Sigmoid colon (tissue), 7 donors: ENCODE data around the gene PPT1. TPM values are rescaled to one million over a fixed set of nuclear protein-coding genes. Genes with fewer than 3 reads are reported as not detected.

Experiments used
- DNase-seq: peaks from one replicate; pipeline ENCODE4 v3.0.0-alpha.2; 2019
- H3K27ac ChIP-seq, 4 donors: fragments of 200-600 bp; sonication (generic); one replicate each; pipeline ENCODE4 v1.5.1; 2016 to 2019; ENCODE audit warnings: mild to moderate bottlenecking in 1 of 4
- H3K27me3 ChIP-seq, 3 donors: fragments of 200-600 bp; sonication (generic); one replicate each; pipeline ENCODE4 v1.5.1; 2019; ENCODE audit warnings: mild to moderate bottlenecking in 1 of 3
- H3K36me3 ChIP-seq, 4 donors: fragments of 200-600 bp; sonication (generic); one replicate each; pipeline ENCODE4 v1.5.1; 2016 to 2019
- H3K4me1 ChIP-seq, 4 donors: fragments of 200-600 bp; sonication (generic); one replicate each; pipeline ENCODE4 v1.5.1; 2017 to 2019
- H3K4me3 ChIP-seq, 4 donors: fragments of 200-600 bp; sonication (generic); one replicate each; pipeline ENCODE4 v1.5.1; 2017 to 2019; ENCODE audit warnings: mild to moderate bottlenecking in 2 of 4, moderate library complexity in 1 of 4
- H3K9me3 ChIP-seq, 4 donors: fragments of 200-600 bp in 3 of 4; sonication (generic) in 3 of 4; one replicate each; pipeline versions ENCODE4 v1.5.1 to v1.6.1; 2013 to 2019
- CTCF ChIP-seq, 4 experiments: fragments of 450-650 bp in 3 of 4; fragments of 200-600 bp in 1 of 4; IDR thresholded peaks; one replicate each; pipeline ENCODE4 v1.5.1; 2016 to 2019; ENCODE audit warnings: antibody characterized with exemption in 4 of 4, mild to moderate bottlenecking in 3 of 4, moderate library complexity in 2 of 4
- EP300 ChIP-seq, 4 donors: sonication (generic); formaldehyde crosslinking; IDR thresholded peaks; one replicate each; pipeline ENCODE4 v1.6.1; 2017; ENCODE audit warnings: antibody characterized with exemption in 4 of 4
- POLR2A ChIP-seq, 2 donors: fragments of 450-650 bp; IDR thresholded peaks; one replicate each; pipeline ENCODE4 v1.6.1; 2016; ENCODE audit warnings: antibody characterized with exemption in 2 of 2, mild to moderate bottlenecking in 2 of 2, moderate library complexity in 2 of 2
- POLR2AphosphoS5 ChIP-seq, 4 donors: sonication (generic); formaldehyde crosslinking; IDR thresholded peaks; one replicate each; pipeline ENCODE4 v1.6.1; 2017; ENCODE audit warnings: antibody characterized with exemption in 4 of 4
- WGBS, 2 donors: extraction: QIAGEN DNeasy Blood & Tissue Kit; methylation state at CpG; one replicate each; pipeline ENCODE4 v1.1.7; 2013; 5-methylcytosine and 5-hydroxymethylcytosine counted together
- intact Hi-C: fragments of 100-400 bp; cut with DNase I; formaldehyde crosslinking; loops from one replicate; pipeline ENCODE4 v1.15.1; 2023
- polyA plus RNA-seq, 3 donors: library from polyadenylated mRNA; stranded (reverse); fragments of 200-250 nt; gene quantifications; one replicate each; pipeline ENCODE4 v1.2.3, GENCODE V29; 2013
- total RNA-seq, 4 donors: library from RNA; depleted of rRNA; stranded (reverse); fragments of >200 nt; gene quantifications; one replicate each; pipeline ENCODE4 v1.1.0, GENCODE V29; 2016
- donor health status: healthy with polysubstance abuse.
- donor health status: Bipolar disorder and iron deficiency.
- donor health status: healthy.

PPT1 gene
- total and polyA plus RNA-seq, 7 donors, result 10.2 to 86.7 (median 74.2) TPM

GRCh38 chr1:40036574-40036973, 60.5 kb downstream of the PPT1 start:
- H3K4me1 ChIP-seq, result peaks cover 0 to 49% (median 41%) of the 10 kb centered on the region in 4 donors
- no peaks in the 10 kb centered on the region for H3K27me3 ChIP-seq
- intact Hi-C loops, result loop anchor here (5.0 kb wide), 1 partner anchor 459 kb away; the partner anchor contains the start of gene PABPC4
- peak overlapping the region; percentile 67 to 100 (median 100) for H3K27ac ChIP-seq
- H3K36me3 ChIP-seq, result no peaks in the 10 kb centered on the region
- 38 to 44% methylated on average over 4 of the region's 4 CpGs for WGBS, 2 donors
- peak; percentile 91 for DNase-seq
- TF ChIP-seq POLR2A (IDR thresholded peaks at IDR 0.05) (no peak), POLR2AphosphoS5 (IDR thresholded peaks at IDR 0.05) (peak in 2 of 4 donors; percentile 39 to 44), CTCF (IDR thresholded peaks at IDR 0.05) (no peak), EP300 (IDR thresholded peaks at IDR 0.05) (no peak)
- no peak overlapping the region for H3K4me3 ChIP-seq
- H3K9me3 ChIP-seq, result no peaks in the 10 kb centered on the region

- no peak for DNase-seq
- TF ChIP-seq POLR2A (IDR thresholded peaks at IDR 0.05), result no peak
- TF ChIP-seq CTCF (IDR thresholded peaks at IDR 0.05), result no peak
- no peak for TF ChIP-seq EP300 (IDR thresholded peaks at IDR 0.05)
- Histone ChIP-seq H3K4me3 (no peak overlapping the region), H3K36me3 (no peaks in the 10 kb centered on the region), H3K9me3 (no peaks in the 10 kb centered on the region), H3K27me3 (no peaks in the 10 kb centered on the region), H3K27ac (peak overlapping the region in 2 of 4 donors; percentile 3 to 99), H3K4me1 (peaks cover 0 to 43% (median 36%) of the 10 kb centered on the region in 4 donors)
- intact Hi-C loops, result loop anchor here (5.0 kb wide), 3 partner anchors 63 to 458 kb away; partner anchors contain the start of gene PABPC4
- 41 to 74% methylated on average over 2 of the region's 2 CpGs for WGBS, 2 donors
Observed at GRCh38 chr1:40034869-40035268, 62.2 kb downstream of the PPT1 start.

- H3K27me3 ChIP-seq, result no peaks in the 10 kb centered on the region
- no peaks in the 10 kb centered on the region for H3K36me3 ChIP-seq
- 36 to 53% methylated on average over 4 of the region's 4 CpGs for WGBS, 2 donors
- TF ChIP-seq EP300 (IDR thresholded peaks at IDR 0.05), result no peak
- TF ChIP-seq CTCF (IDR thresholded peaks at IDR 0.05), result peak; percentile 19 to 60 (median 48)
- intact Hi-C loops, result loop anchor here (5.0 kb wide), 2 partner anchors 60 to 205 kb away; no protein-coding TSS in a partner anchor
- no peaks in the 10 kb centered on the region for H3K9me3 ChIP-seq
- peaks cover 0 to 25% (median 15%) of the 10 kb centered on the region in 4 donors for H3K4me1 ChIP-seq
- DNase-seq, result no peak
- H3K4me3 ChIP-seq, result no peak overlapping the region
- no peak overlapping the region for H3K27ac ChIP-seq
Observed at GRCh38 chr1:40032240-40032891, 64.7 kb downstream of the PPT1 start.

- intact Hi-C loops, result loop anchor here (5.0 kb wide), 2 partner anchors 58 to 203 kb away; no protein-coding TSS in a partner anchor
- Histone ChIP-seq H3K27ac (no peak overlapping the region), H3K4me1 (peaks cover 0 to 9% (median 0%) of the 10 kb centered on the region in 4 donors), H3K4me3 (no peak overlapping the region), H3K9me3 (no peaks in the 10 kb centered on the region), H3K36me3 (no peaks in the 10 kb centered on the region), H3K27me3 (no peaks in the 10 kb centered on the region)
- WGBS, 2 donors, result 46 to 68% methylated on average over 3 of the region's 3 CpGs
- no peak for DNase-seq
- no peak for TF ChIP-seq POLR2A (IDR thresholded peaks at IDR 0.05)
- no peak for TF ChIP-seq POLR2AphosphoS5 (IDR thresholded peaks at IDR 0.05)
- no peak for TF ChIP-seq EP300 (IDR thresholded peaks at IDR 0.05)
- no peak for TF ChIP-seq CTCF (IDR thresholded peaks at IDR 0.05)
Observed at GRCh38 chr1:40030528-40031135, 66.4 kb downstream of the PPT1 start.
